ENCODE data around the gene TXNL4A.

TXNL4A gene

DNA sequence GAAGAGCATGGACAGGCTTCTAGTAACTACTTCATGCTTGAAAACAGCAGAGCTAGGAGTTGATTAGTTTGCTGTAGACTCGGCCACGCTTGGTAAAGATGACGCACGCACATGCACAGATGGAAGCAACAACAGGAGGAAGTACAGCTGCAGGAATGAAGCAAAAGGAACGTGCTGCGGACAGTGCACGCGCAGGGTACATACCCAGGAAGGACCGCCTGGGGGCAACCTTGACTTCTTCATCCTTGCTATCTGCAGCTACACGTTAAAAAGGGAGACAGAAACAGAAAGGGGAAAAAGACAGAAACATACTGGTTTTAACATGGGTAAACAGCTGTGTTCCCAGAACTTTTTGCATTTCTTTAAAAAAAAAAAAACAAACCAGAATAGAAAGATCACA, 54.6 kb downstream of the TXNL4A start:
- DNase-seq, result no peak

DNA sequence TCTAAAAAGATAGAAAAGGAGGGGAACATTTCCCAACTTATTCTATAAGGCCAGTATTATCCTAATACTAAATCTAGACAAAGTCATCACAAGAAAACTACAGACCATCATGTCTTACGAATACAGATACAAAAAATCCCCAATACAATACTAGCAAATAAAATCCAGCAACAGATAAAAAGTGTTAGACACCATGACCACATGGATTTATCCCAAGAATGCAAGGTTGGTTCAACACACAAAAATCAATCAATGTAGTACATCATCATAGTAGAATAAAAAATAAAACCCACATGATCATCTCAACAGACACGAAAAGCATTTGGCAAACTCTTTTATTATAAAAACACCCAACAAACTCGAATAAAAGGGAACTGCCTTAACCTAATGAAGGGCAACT, 55.5 kb downstream of the TXNL4A start:
- DNase-seq, result no peak

DNA sequence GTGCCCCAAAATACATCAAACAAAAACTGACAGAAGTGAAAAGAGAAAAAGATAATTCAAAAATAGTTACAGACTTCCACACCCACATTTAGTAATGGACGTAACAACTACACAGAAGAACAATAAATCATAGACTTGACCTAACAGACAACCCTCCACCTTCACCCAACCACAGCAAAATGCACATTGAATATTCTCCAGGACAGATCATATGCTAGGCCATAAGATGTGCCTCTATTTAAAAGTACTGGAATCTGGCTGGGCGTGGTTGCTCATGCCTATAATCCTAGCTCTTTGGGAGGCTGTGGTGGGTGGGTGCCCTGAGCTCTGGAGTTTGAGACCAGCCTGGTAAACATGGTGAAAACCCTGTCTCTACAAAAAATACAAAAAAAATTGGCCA, 56.9 kb downstream of the TXNL4A start:
- DNase-seq, result no peak

DNA sequence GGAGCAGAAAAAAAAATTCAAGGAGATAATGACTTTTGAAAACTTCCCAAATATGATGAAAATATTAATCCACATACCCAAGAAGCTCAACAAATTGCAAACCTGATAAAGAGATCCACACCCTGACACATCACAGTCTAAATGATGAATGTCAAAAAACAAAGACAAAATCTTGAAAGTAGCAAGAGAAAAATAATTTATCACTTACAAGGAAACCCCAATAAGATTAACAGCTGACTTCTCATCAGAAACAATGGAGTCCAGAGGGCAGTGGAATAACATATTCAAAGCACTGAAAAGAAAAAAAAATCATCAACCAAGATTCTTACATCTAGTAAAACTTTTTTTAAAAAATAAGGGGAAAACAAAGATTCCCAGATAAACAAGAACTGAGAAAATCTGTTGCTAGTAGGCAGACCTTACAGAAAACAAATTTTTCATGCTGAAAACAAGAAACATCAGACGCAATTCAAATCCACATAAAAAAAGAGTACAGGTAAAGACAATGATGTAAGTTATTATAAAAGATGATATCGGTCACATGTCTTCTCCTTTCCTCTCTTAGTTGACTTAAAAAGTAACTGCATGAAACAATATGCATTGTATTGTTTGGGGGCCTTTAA, 58.2 kb downstream of the TXNL4A start:
- no peak for DNase-seq

DNA sequence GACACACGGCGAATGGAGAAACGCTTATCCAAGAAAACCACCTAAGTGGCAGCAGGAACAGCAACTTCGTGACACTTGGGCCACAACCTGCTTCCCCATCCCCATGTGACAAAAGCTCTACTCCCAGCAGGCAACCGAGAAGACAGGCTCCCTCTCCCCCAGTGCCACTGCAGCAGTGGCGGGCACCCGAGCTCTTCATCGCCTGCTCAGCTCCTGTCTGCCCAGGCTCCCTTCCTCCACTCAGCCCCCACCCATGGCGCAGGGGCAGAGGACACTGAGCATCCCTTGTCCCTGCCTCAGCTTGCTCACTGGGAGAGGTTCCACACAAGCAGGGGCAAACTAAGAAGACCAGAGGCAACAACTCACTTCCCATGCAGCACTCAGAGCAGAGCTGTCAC, 59.8 kb downstream of the TXNL4A start:
- no peak for DNase-seq

GRCh38 chr18:79927607-79928562, 60.5 kb downstream of the TXNL4A start:
- no peak for DNase-seq

DNA sequence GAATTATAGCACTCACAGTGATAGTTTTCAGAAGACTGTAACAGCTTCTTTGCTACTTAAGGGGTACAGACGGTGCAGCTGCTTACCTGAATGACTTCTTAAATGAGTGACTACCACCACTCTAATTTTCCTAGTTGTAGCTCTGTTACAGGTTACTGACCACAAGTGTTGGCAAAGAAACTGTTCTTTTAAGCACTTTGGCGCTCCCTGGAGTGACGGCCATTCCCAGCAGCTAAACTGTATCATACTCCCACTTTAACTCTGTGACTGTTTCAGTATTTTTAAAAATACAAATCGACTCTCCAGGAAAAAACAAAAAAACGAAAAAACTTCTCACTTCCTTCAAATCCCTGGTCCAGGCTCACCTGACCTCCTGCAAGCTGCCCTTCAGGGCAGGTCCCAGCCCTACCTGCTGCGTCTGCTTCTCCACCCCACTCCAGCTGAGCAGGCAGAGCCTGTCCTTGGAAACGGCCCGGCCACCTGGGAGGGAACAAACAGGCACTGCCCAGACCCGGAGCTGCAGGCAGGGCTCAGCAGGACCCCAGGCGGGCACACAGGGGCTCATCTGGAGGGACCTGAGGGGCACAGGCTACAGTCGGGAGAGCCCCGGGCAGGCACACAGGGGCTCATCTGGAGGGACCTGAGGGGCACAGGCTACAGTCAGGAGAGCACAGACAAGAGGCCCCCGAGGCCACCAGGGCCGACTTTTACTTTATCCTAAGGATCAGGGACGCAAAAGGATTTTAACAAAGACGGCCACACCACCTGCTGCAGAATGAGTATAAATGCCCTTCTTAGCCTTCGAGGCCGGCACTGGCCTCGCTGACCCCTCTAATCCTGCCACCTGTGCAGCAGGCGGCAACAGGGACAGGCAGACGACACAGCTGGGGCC, 61.4 kb downstream of the TXNL4A start:
- DNase-seq, result no peak

DNA sequence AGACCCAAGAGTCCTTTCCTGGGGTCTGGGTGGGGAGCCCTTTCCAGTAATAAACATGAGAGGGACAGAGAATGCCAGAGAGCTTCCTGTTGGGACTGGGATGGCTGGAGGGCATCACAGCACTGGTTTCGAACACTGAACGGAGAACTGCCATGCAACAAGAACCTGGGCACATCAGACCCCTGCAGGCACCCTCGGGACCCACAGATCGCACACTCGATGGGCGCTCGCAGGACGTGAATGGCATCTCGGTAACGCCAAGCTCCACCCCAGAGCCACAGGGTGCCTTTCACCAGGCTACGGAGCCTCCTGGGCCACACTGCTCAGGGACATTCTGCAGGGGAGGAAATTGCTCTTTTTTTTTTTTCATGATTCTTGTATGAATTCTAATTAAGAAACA, 62.1 kb downstream of the TXNL4A start:
- no peak for DNase-seq

DNA sequence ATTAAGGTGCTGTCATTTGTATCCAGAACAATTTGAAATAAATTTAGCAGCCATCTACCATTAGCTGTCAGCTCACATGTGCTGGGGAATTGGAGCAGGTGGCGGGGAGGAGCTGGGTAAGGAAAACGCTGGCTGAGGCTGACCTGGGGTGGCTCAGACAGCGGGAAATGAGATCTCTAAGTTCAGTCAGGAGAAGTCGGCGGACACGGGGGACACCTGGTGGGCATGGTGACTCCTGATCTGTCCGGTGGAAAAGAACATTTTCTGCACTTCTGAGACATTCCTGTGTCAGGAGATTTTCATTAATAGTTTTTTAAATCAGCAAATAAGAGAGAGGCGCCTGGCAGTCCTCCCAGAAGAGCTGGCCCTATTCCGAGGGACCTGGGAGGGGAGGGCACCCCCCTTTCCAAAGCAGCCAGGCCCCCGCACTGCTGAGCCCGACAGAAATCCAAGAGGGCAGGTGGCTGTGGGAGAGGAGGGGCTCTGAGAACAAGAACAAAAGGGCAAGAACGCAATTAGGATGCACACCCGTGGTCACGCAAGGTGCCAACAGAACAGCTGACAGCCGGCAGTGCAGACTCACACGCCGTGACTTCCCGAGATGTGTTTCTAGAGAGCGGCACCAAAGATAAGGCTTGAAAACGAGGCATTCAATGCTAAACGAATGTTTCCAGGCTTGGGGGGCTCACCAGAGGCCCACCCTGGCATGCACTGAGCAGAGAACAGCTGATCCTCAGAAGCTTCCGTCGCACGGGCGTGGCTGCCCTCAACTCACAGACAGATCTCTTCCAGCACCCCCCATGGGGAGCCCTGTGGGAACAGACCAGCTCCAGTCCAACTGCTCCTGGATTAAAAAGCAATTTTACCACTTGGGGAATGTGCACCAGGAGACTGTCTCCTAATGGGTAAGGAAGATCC, 63.3 kb downstream of the TXNL4A start:
- DNase-seq, result no peak

DNA sequence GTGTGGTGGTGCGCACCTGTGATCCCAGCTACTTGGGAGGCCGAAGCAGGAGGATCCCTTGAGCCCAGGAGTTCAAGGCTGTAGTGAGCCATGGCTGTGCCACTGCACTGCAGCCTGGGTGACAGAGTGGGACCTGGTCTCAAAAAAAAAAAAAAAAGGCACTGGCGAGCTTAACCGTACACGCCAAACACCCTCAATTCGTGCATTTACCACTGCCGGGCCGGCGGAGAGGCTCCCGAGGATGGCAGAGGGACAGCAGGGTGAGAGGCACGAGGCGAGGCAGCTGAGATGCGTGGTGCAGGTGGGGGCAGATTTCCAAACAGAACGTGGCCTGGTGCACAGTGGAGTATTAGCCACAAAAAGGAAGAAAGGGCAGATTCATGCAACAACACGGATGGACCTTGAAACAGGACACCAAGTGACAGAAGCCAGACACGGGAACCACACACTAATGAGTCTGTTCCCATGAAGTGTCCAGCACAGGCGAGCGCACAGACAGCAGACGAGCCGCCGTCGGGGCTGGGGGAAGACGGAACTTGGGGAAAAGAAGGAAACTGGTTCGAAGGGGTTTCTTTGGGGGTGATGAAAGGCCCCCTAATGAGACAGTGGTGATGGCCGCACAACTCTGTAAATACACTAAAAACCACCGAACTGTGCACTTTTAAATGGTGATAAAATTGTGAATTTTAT, 64.3 kb downstream of the TXNL4A start:
- no peak for DNase-seq

DNA sequence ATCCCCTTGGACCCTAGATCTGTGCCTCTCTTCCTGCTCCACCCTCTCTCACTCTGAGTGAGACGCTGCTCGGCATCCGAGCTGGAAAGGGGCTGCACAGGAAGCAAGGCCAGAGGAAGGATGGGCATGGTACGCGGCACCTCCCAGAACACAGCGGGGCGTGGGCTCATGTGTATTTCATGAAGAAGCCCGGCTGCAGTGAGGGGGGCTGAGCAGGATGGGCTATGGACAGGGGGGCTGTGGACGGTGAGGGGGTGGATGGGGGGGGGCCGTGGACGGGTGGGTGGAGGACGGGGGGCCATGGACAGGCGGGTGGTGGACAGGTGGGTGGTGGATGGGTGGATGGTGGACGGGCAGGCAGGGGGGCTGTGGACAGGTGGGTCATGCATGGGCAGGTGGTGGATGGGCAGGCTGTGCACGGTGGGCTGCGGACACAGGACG, 65.4 kb downstream of the TXNL4A start:
- no peak for DNase-seq

GRCh38 chr18:79921984-79922965, 66.1 kb downstream of the TXNL4A start:
- DNase-seq, result no peak

All from CD4-positive, alpha-beta T cell treated with Interleukin-10 for 1 hour (primary cell).